HG02852 (cell line): ENCODE data around the gene RTN4RL2.

ENCODE experiments used
- ATAC-seq: cut with Tn5 transposase; IDR thresholded peaks from one replicate; pipeline ENCODE4 v1.9.1; 2021; ENCODE audit warnings: mild to moderate bottlenecking, moderate library complexity; ENCODE audit not compliant: unreplicated experiment

Gene RTN4RL2

GRCh38 chr11:57460022-57460757, at the start of gene RTN4RL2:
Gene RTN4RL2 (plus strand): TSS chr11:57460528. CDS start chr11:57460866, 338 bp downstream.
- peak; percentile 38 for ATAC-seq

GRCh38 chr11:57413681-57414080, 46.6 kb upstream of the RTN4RL2 start:
- ATAC-seq: no peak

GRCh38 chr11:57414612-57415212, 45.6 kb upstream of the RTN4RL2 start:
- no peak for ATAC-seq

- ATAC-seq: no peak
These were observed 43.9 kb upstream of the RTN4RL2 start for GRCh38 chr11:57416436-57416835.

- ATAC-seq: no peak
These were observed 43.3 kb upstream of the RTN4RL2 start for GRCh38 chr11:57417056-57417455.

- ATAC-seq: no peak
These were observed 42.2 kb upstream of the RTN4RL2 start for GRCh38 chr11:57418131-57418530.

GRCh38 chr11:57419146-57419545, 41.2 kb upstream of the RTN4RL2 start:
- ATAC-seq: no peak

- no peak for ATAC-seq
These were observed 39.3 kb upstream of the RTN4RL2 start for GRCh38 chr11:57421066-57421465.

- ATAC-seq: no peak
These were observed 38.5 kb upstream of the RTN4RL2 start for GRCh38 chr11:57421805-57422204.

- no peak for ATAC-seq
These were observed 37.7 kb upstream of the RTN4RL2 start for GRCh38 chr11:57422669-57423068.

- ATAC-seq: no peak
These were observed 36.1 kb upstream of the RTN4RL2 start for GRCh38 chr11:57424137-57424791.

GRCh38 chr11:57424792-57425564, 35.4 kb upstream of the RTN4RL2 start:
- peak; percentile 89 for ATAC-seq

GRCh38 chr11:57425565-57426438, 34.5 kb upstream of the RTN4RL2 start:
- ATAC-seq: no peak

GRCh38 chr11:57426439-57426928, 33.8 kb upstream of the RTN4RL2 start:
- ATAC-seq: no peak

GRCh38 chr11:57426929-57427726, 33.2 kb upstream of the RTN4RL2 start, which contains the start of gene SLC43A3:
Gene SLC43A3 (minus strand): TSS chr11:57427121. CDS start chr11:57426172, 949 bp downstream.
- ATAC-seq: peak; percentile 54

GRCh38 chr11:57427727-57428082, 32.6 kb upstream of the RTN4RL2 start:
- ATAC-seq: no peak

GRCh38 chr11:57428643-57429042, 31.7 kb upstream of the RTN4RL2 start:
- ATAC-seq: no peak

GRCh38 chr11:57429946-57430345, 30.4 kb upstream of the RTN4RL2 start:
- no peak for ATAC-seq

GRCh38 chr11:57430952-57431351, 29.4 kb upstream of the RTN4RL2 start:
- no peak for ATAC-seq
